RWPE1 (cell line): ENCODE data around the gene AGO1.

Experiments
- CTCF ChIA-PET: fragments of 350-600 bp; sonication (Branson Sonifier 250); formaldehyde crosslinking; extraction: SDS; loops from one replicate; lab custom pipeline; 2021; lab: Yijun Ruan, JAX
- POLR2A ChIA-PET: fragments of 400-600 bp; formaldehyde crosslinking; extraction: SDS; loops from one replicate; lab custom pipeline; 2020; ENCODE audit warnings: antibody characterized with exemption; ENCODE audit not compliant: low non-redundant PET; lab: Yijun Ruan, JAX
- DNase-seq: peaks from one replicate; pipeline ENCODE4 v3.0.0; 2012; ENCODE audit warnings: low spot score
- H3K27ac ChIP-seq: fragments of 450-650 bp; 2 replicates; pipeline ENCODE4 v1.5.1; 2017
- CTCF ChIP-seq: fragments of 450-650 bp; conservative IDR thresholded peaks from 2 replicates; pipeline ENCODE4 v1.5.1; 2017; ENCODE audit warnings: low read depth, mild to moderate bottlenecking

AGO1 gene

GRCh38 chr1:35876988-35877387 is 6.0 kb upstream of the AGO1 start:
- no peak for TF ChIP-seq CTCF
- ChIA-PET POLR2A (no interaction called here), CTCF (no interaction called here)
- DNase-seq, result peak; percentile 28
- H3K27ac ChIP-seq, result no peak overlapping the region

DNA sequence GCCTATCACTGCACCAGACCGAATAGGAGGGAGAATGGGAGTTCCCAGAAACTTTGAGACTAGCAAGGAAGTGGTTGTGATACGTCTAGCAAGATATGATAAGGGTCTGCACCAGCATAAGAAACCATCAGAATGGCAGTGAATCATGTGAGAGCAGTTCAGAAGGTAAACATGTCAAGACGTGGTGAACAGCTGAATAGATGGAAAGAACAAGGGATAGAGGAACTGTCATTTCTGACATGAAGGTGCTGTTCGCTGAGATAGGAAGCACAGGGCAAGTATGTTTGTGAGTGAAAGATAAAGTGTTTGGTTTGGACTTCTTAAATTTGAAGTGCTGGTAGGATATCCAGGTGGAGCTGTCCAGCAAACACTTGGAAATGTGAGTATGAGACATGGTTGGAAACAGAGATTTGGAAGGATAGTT is 1.1 kb upstream of the AGO1 start:
- DNase-seq, result no peak
- ChIA-PET POLR2A (no interaction called here), CTCF (no interaction called here)
- H3K27ac ChIP-seq, result no peak overlapping the region
- TF ChIP-seq CTCF, result no peak

DNA sequence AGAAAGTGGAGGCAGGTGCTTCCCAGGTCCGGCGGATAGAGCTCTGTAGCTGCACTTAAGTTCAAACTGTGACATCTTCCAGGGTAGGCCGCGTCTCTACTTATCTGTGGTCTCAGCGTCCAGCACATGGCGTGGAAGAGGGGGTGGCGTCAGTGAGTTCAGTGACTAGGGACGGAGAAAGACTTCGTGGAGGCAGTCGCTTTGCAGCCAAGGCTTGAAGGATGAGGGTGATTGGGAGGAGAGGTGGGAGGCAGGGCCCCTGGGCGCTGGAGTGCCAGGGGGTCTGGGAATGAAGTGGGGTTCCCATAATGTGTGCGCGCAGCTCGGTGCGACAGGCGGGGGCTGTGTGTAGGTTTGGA is 444 bp upstream of the AGO1 start:
- no peak overlapping the region; the same call in 1 of the 2 replicates for H3K27ac ChIP-seq
- ChIA-PET CTCF (interaction anchor here (1.0 kb wide), 1 partner anchor 12 kb away, joined by 3 read pairs; no protein-coding TSS in a partner anchor), POLR2A (no interaction called here)
- no peak for DNase-seq
- no peak for TF ChIP-seq CTCF

- no peak for TF ChIP-seq CTCF
- peak overlapping the region; percentile 58 for H3K27ac ChIP-seq
- ChIA-PET CTCF (interaction anchor here (0.6 to 1.0 kb wide), 4 partner anchors 11 to 196 kb away, joined by 3 to 6 read pairs (median 3); no protein-coding TSS in a partner anchor), POLR2A (interaction anchor here (0.6 kb wide), 1 partner anchor 603 kb away, joined by 6 read pairs; no protein-coding TSS in a partner anchor)
- DNase-seq, result peak; percentile 48
Observed at GRCh38 chr1:35883635-35884101, 659 bp downstream of the AGO1 start.

DNA sequence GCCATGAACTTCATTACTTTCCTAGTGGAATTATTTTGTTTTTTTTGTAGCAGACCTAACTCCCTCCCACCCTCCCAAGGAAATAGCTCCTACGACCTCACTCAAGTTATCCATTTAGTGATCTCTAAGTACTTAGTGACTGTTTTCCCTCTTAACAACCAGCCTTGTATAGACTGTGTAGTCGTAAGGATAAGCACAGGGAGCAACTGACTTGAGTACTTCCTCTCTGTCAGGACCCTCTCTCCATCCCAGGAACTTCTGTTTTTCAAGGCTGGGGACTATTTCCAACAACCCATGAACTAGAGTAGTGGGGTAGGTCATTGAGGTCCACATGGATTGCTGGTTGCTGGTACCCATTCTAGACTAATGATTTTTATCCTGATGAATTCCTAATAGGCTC is 1.9 kb downstream of the AGO1 start:
- POLR2A ChIA-PET, result no interaction called here
- no peak for DNase-seq
- no peak overlapping the region for H3K27ac ChIP-seq
- CTCF ChIA-PET, result no interaction called here
- TF ChIP-seq CTCF, result no peak

- no peak overlapping the region for H3K27ac ChIP-seq
- DNase-seq, result no peak
- ChIA-PET POLR2A (no interaction called here), CTCF (no interaction called here)
- no peak for TF ChIP-seq CTCF
Observed at GRCh38 chr1:35885961-35886558, 3.1 kb downstream of the AGO1 start.
